SK-N-MC (cell line): ENCODE data around the gene RAB12.
"Not testable (repeated sequence)": the region's sequence is repeated elsewhere in the genome, so short reads cannot be mapped to it uniquely, and the experiment has no call there.

ENCODE experiments used
- DNase-seq: peaks from one replicate; pipeline ENCODE4 v3.0.0-alpha.2; 2011; ENCODE audit warnings: low read depth, low spot score
- H3K27ac ChIP-seq: fragments of 200-600 bp; sonication (generic); 2 replicates; pipeline ENCODE4 v1.5.1; 2016; ENCODE audit warnings: mixed run types
- H3K36me3 ChIP-seq: fragments of 200-600 bp; sonication (generic); 2 replicates; pipeline ENCODE4 v1.6.1; 2017; ENCODE audit warnings: antibody characterized with exemption, low read length, mixed read lengths; ENCODE audit not compliant: insufficient read depth
- H3K4me3 ChIP-seq: fragments of 200-600 bp; sonication (generic); 2 replicates; pipeline ENCODE4 v1.5.1; 2016
- H3K9ac ChIP-seq: fragments of 200-600 bp; sonication (generic); 2 replicates; pipeline ENCODE4 v1.8.0; 2017; ENCODE audit warnings: mixed run types, mixed read lengths; ENCODE audit not compliant: insufficient read length
- H3K9me3 ChIP-seq: fragments of 200-600 bp; sonication (generic); 2 replicates; pipeline ENCODE4 v1.6.1; 2017; ENCODE audit warnings: low read depth, mild to moderate bottlenecking, antibody characterized with exemption, low read length, moderate library complexity, mixed read lengths
- EZH2 ChIP-seq: fragments of 200-600 bp; sonication (generic); IDR thresholded peaks from one replicate; pipeline ENCODE4 v1.6.1; 2017; ENCODE audit warnings: antibody characterized with exemption
- FOXP2 ChIP-seq: optimal IDR thresholded peaks from 2 replicates; pipeline ENCODE3; 2011; ENCODE audit warnings: mild to moderate bottlenecking, moderate library complexity; ENCODE audit not compliant: insufficient read depth; ENCODE audit errors: extremely low read length, control extremely low read depth
- POLR2AphosphoS5 ChIP-seq: IDR thresholded peaks from 2 replicates; pipeline ENCODE4 v1.6.1; 2012; ENCODE audit warnings: mild to moderate bottlenecking, low read depth, low read length, borderline replicate concordance

The RAB12 gene

GRCh38 chr18:8617907-8618306 is 8.7 kb downstream of the RAB12 start:
- H3K4me3 ChIP-seq, result no peak overlapping the region
- no peak for DNase-seq
- H3K27ac ChIP-seq, result no peak overlapping the region
- H3K9me3 ChIP-seq, result no peaks in the 10 kb centered on the region
- peaks cover 20% of the 10 kb centered on the region; the same call in 1 of the 2 replicates for H3K36me3 ChIP-seq
- TF ChIP-seq POLR2AphosphoS5, result no peak
- TF ChIP-seq FOXP2, result no peak
- TF ChIP-seq EZH2, result no peak
- H3K9ac ChIP-seq, result no peak overlapping the region

- TF ChIP-seq FOXP2, result no peak
- TF ChIP-seq EZH2, result no peak
- TF ChIP-seq POLR2AphosphoS5, result no peak
- no peak overlapping the region for H3K27ac ChIP-seq
- no peak overlapping the region for H3K4me3 ChIP-seq
- peaks cover 20% of the 10 kb centered on the region; the same call in 1 of the 2 replicates for H3K36me3 ChIP-seq
- H3K9me3 ChIP-seq, result no peaks in the 10 kb centered on the region
- H3K9ac ChIP-seq, result no peak overlapping the region
- no peak for DNase-seq
Measured at GRCh38 chr18:8619041-8619440, 9.8 kb downstream of the RAB12 start.

- Histone ChIP-seq H3K4me3 (no peak overlapping the region), H3K9ac (no peak overlapping the region), H3K36me3 (peaks cover 23% of the 10 kb centered on the region), H3K27ac (no peak overlapping the region), H3K9me3 (no peaks in the 10 kb centered on the region)
- DNase-seq, result no peak
- no peak for TF ChIP-seq POLR2AphosphoS5
- no peak for TF ChIP-seq FOXP2
- TF ChIP-seq EZH2, result no peak
Measured at GRCh38 chr18:8619835-8620577, 10.8 kb downstream of the RAB12 start.

- Histone ChIP-seq H3K36me3 (peaks cover 31% of the 10 kb centered on the region), H3K4me3 (no peak overlapping the region), H3K27ac (no peak overlapping the region), H3K9me3 (no peaks in the 10 kb centered on the region), H3K9ac (no peak overlapping the region)
- no peak for DNase-seq
- TF ChIP-seq POLR2AphosphoS5 (no peak), EZH2 (no peak), FOXP2 (no peak)
Measured at GRCh38 chr18:8620845-8621244, 11.6 kb downstream of the RAB12 start.

- not testable (repeated sequence) for DNase-seq
Measured at GRCh38 chr18:8622625-8623024, 13.4 kb downstream of the RAB12 start.

GRCh38 chr18:8623549-8624106 is 14.4 kb downstream of the RAB12 start:
- no peak overlapping the region for H3K4me3 ChIP-seq
- H3K9ac ChIP-seq, result no peak overlapping the region
- TF ChIP-seq EZH2 (no peak), FOXP2 (no peak), POLR2AphosphoS5 (no peak)
- peaks cover 37% of the 10 kb centered on the region for H3K36me3 ChIP-seq
- no peak overlapping the region for H3K27ac ChIP-seq
- no peak for DNase-seq
- no peaks in the 10 kb centered on the region for H3K9me3 ChIP-seq

More at GRCh38 chr18:8622625-8623024, 13.4 kb downstream of the RAB12 start:
- not testable (repeated sequence) for H3K9ac ChIP-seq, H3K4me3 ChIP-seq, H3K27ac ChIP-seq, H3K9me3 ChIP-seq
- H3K36me3 ChIP-seq, result peaks cover 40% of the 10 kb centered on the region

GRCh38 chr18:8625461-8626092 is 16.3 kb downstream of the RAB12 start:
- no peak for DNase-seq
- Histone ChIP-seq H3K4me3 (no peak overlapping the region), H3K9me3 (no peaks in the 10 kb centered on the region), H3K36me3 (peaks cover 40% of the 10 kb centered on the region), H3K27ac (no peak overlapping the region), H3K9ac (no peak overlapping the region)
- no peak for TF ChIP-seq FOXP2
- TF ChIP-seq EZH2, result no peak
- TF ChIP-seq POLR2AphosphoS5, result no peak

GRCh38 chr18:8626414-8627106 is 17.3 kb downstream of the RAB12 start:
- Histone ChIP-seq H3K27ac (no peak overlapping the region), H3K36me3 (peaks cover 37% of the 10 kb centered on the region), H3K4me3 (no peak overlapping the region), H3K9ac (no peak overlapping the region), H3K9me3 (no peaks in the 10 kb centered on the region)
- DNase-seq, result no peak
- TF ChIP-seq POLR2AphosphoS5 (no peak), EZH2 (no peak), FOXP2 (no peak)
